ENCODE results near the gene DEXI.
"Not testable (repeated sequence)": the region's sequence is repeated elsewhere in the genome, so short reads cannot be mapped to it uniquely, and the experiment has no call there.

GRCh38 chr16:10925285-10925684 is 17.0 kb downstream of the DEXI start:
- TF ChIP-seq EZH2 (IDR thresholded peaks at IDR 0.05; ENCODE audit: insufficient read depth, poor library complexity, severe bottlenecking); EZH2phosphoT487 (IDR thresholded peaks at IDR 0.05; ENCODE audit: insufficient read depth, low read depth): not testable (repeated sequence)

Measured in GM23248 (cell line).